ENCODE results near the gene FAM53A.

Gene FAM53A

DNA sequence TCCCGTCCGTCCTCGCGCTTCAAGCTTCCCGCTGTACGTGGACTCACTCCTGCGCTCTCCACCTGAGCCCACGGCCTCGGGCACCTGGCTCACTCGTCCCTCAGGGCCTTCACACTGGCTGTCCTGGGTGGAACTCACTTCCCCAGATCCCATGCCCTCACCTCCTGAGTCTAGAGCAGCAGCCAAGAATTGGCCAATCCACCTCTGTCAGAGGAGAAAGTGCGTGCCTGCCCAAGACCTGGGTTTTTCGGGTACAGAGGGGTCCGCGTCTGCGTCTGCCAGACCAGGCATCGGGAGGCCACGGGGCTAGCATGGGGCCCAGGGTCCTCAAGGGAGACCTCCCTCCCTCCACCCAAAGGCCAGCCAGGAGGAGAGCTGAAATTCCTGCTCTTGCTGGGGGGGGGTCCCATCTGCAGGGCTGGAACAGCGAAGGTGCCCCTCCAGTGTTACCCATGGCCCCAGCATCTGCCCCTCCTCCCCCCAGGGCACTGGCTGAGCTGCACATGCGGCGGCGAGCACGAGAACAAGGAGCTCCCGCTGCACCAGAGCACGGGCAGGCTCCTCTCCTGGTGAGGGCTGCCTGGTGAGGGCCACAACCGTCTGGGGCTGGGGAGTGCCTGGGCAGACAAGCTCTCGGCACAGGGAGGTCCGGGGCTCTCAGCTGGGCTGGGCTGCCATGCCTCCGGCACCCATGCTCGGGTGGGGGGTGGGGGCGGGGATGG lies 47.5 kb downstream of the FAM53A start:
- H3K4me3 ChIP-seq (ENCODE audit: low read depth in 1 of 2, low read length in 1 of 2): no peak overlapping the region
- no peaks in the 10 kb centered on the region for H3K9me3 ChIP-seq
- H3K36me3 ChIP-seq: no peaks in the 10 kb centered on the region
- H3K27ac ChIP-seq: no peak overlapping the region
- TF ChIP-seq, protein P1, sequence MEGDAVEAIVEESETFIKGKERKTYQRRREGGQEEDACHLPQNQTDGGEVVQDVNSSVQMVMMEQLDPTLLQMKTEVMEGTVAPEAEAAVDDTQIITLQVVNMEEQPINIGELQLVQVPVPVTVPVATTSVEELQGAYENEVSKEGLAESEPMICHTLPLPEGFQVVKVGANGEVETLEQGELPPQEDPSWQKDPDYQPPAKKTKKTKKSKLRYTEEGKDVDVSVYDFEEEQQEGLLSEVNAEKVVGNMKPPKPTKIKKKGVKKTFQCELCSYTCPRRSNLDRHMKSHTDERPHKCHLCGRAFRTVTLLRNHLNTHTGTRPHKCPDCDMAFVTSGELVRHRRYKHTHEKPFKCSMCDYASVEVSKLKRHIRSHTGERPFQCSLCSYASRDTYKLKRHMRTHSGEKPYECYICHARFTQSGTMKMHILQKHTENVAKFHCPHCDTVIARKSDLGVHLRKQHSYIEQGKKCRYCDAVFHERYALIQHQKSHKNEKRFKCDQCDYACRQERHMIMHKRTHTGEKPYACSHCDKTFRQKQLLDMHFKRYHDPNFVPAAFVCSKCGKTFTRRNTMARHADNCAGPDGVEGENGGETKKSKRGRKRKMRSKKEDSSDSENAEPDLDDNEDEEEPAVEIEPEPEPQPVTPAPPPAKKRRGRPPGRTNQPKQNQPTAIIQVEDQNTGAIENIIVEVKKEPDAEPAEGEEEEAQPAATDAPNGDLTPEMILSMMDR (IDR thresholded peaks at IDR 0.05): no peak
- H3K4me1 ChIP-seq (ENCODE audit: control insufficient read depth in 1 of 2, insufficient read depth in 1 of 2, low read depth in 1 of 2, low read length in 1 of 2): no peaks in the 10 kb centered on the region
- peaks cover 8% of the 10 kb centered on the region for H3K27me3 ChIP-seq

DNA sequence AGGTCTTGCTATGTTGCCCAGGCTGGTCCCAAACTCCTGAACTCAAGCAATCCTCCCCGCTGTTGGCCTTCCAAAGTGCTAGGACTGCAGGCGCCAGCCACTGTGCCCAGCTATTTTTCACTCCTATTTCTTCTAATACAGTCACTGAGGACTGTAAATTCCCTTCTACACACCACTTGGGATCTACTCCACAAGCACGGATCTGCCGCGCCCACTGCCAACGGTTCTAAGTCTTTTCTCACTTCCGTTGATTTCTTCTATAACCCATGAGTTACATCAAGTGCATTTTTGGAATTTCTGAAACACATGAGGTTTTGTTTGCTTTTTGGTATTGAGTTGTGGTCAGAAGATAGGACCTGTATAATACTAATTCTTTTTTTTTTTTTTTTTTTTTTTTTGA lies 48.6 kb downstream of the FAM53A start:
- no peak overlapping the region for H3K4me3 ChIP-seq (ENCODE audit: low read depth in 1 of 2, low read length in 1 of 2)
- H3K9me3 ChIP-seq: no peaks in the 10 kb centered on the region
- no peaks in the 10 kb centered on the region for H3K4me1 ChIP-seq (ENCODE audit: control insufficient read depth in 1 of 2, insufficient read depth in 1 of 2, low read depth in 1 of 2, low read length in 1 of 2)
- TF ChIP-seq, protein P1 (IDR thresholded peaks at IDR 0.05): no peak
- peaks cover 8% of the 10 kb centered on the region for H3K27me3 ChIP-seq
- H3K27ac ChIP-seq: no peak overlapping the region
- no peaks in the 10 kb centered on the region for H3K36me3 ChIP-seq

DNA sequence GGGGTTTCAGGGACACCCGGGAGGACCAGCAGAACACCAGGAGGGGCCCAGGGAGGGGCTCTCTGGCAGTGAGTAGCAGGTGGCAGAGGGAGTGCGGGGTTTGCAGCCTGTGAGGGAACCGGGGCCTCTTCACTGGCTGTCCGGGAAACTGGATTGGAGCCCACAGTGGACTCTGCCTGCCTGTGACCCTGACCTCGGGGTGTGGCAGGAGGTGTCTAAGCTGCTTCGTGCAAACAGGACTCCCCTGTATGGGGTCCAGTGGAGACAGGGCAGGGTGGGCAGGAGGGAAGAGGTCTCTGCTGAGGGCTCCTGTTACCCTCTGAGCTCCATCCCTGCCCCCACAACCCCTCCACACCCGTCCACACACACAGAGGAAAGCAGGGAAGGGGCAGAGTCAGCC lies 50.1 kb downstream of the FAM53A start:
- Histone ChIP-seq H3K4me1 (ENCODE audit: control insufficient read depth in 1 of 2, insufficient read depth in 1 of 2, low read depth in 1 of 2, low read length in 1 of 2) (no peaks in the 10 kb centered on the region), H3K9me3 (no peaks in the 10 kb centered on the region), H3K27ac (no peak overlapping the region), H3K27me3 (peaks cover 8% of the 10 kb centered on the region), H3K4me3 (ENCODE audit: low read depth in 1 of 2, low read length in 1 of 2) (no peak overlapping the region), H3K36me3 (no peaks in the 10 kb centered on the region)
- TF ChIP-seq, protein P1 (IDR thresholded peaks at IDR 0.05): no peak

DNA sequence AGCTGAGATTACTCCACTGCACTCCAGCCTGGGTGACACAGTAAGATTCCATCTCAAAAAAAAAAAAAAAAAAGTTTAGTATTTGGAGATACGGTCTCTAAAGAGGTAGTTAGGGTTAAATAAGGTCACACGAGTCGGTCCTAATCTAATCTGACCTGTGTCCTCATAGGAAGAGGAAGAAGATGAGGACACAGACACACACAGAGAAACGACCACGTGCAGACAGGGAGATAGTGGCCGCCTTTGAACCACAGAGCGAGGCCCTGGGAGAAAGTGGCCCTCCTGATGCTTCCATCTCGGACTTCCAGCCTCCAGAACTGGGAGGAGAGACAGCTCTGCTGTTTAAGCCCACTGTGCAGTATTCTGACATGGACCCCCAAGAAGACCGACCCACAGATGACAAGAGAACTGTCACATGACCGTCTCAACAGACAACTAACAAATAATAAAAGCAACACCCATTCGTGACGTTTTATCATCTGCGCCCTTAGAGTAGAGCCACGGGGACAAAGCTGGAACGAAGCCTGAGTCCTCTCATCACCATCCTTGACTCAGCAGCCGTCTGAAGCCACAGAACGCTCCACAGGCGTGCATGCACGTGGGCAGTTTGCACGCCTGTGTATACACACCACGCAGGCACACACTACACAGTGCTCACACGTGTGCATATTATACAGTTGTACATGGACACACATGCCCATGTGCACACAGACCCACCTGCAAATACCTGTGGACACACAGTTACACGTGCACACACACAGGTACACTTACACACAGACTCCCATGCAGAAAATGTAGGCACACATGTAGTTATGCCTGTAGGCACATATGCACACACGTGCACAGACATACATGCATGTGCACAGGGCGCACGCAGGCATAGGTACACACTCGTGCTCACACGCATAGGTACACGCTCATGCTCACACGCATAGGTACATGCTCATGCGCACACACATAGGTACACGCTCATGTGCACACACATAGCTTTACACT lies 51.7 kb downstream of the FAM53A start:
- no peaks in the 10 kb centered on the region for H3K4me1 ChIP-seq (ENCODE audit: control insufficient read depth in 1 of 2, insufficient read depth in 1 of 2, low read depth in 1 of 2, low read length in 1 of 2)
- peaks cover 8% of the 10 kb centered on the region for H3K27me3 ChIP-seq
- no peak overlapping the region for H3K4me3 ChIP-seq (ENCODE audit: low read depth in 1 of 2, low read length in 1 of 2)
- H3K27ac ChIP-seq: no peak overlapping the region
- no peaks in the 10 kb centered on the region for H3K36me3 ChIP-seq
- no peaks in the 10 kb centered on the region for H3K9me3 ChIP-seq
- TF ChIP-seq, protein P1 (IDR thresholded peaks at IDR 0.05): no peak

DNA sequence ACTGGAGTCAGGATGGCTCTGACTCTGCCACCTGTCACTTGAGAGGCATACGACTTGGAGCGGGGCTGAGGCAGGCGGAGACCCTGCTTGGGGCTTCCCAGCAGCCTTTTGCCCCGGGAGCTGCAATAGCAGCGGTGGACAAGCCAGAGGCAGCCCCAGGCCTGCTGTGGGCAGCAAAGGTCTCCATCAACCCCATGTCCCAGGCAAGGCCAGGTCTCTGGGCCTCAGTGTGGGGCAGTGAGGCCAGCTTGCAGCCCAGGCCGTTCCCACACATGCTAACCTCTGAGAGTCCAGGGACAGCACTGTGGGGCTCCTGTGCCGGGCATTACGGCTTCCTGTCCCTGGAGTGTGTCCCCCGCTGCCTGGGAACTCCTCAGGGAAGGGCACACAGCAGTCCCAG lies 53.0 kb downstream of the FAM53A start:
- H3K9me3 ChIP-seq: no peaks in the 10 kb centered on the region
- H3K36me3 ChIP-seq: no peaks in the 10 kb centered on the region
- peaks cover 15% of the 10 kb centered on the region for H3K27me3 ChIP-seq
- TF ChIP-seq, protein P1 (IDR thresholded peaks at IDR 0.05): no peak
- H3K4me3 ChIP-seq (ENCODE audit: low read depth in 1 of 2, low read length in 1 of 2): no peak overlapping the region
- H3K27ac ChIP-seq: no peak overlapping the region
- no peaks in the 10 kb centered on the region for H3K4me1 ChIP-seq (ENCODE audit: control insufficient read depth in 1 of 2, insufficient read depth in 1 of 2, low read depth in 1 of 2, low read length in 1 of 2)
